Ishikawa (cell line): Measurements from ENCODE around the gene OSBPL1A.

Experiments
- CEBPB ChIP-seq: IDR thresholded peaks from 2 replicates; pipeline ENCODE4 v1.6.1; 2012
- EP300 ChIP-seq: IDR thresholded peaks from 2 replicates; pipeline ENCODE4 v1.6.1; 2012; ENCODE audit warnings: borderline replicate concordance
- REST ChIP-seq: IDR thresholded peaks from 2 replicates; pipeline ENCODE4 v1.6.1; 2012; ENCODE audit warnings: low read depth, mild to moderate bottlenecking
- USF1 ChIP-seq: IDR thresholded peaks from 2 replicates; pipeline ENCODE4 v1.6.1; 2012

GRCh38 chr18:24326211-24326610 lies 71.4 kb downstream of the OSBPL1A start:
- TF ChIP-seq CEBPB (no peak), REST (no peak), USF1 (no peak), EP300 (no peak)
